ENCODE measurements around the gene IRF4.

The IRF4 gene

GRCh38 chr6:448296-449056 is 56.9 kb downstream of the IRF4 start:
- Histone ChIP-seq H3K36me3 (ENCODE audit: control insufficient read depth in 2 of 2, insufficient read depth in 1 of 2, low read length in 2 of 2) (no peaks in the 10 kb centered on the region), H3K9me3 (ENCODE audit: control insufficient read depth, insufficient read depth, low read depth, low read length) (no peaks in the 10 kb centered on the region), H3K4me1 (ENCODE audit: control insufficient read depth, insufficient read depth, low read length) (no peaks in the 10 kb centered on the region), H3K4me3 (ENCODE audit: low read depth, low read length) (no peak overlapping the region), H3K27ac (ENCODE audit: extremely low read depth, low read depth, low read length) (no peak overlapping the region)
- TF ChIP-seq BCL11B (tag by site-specific recombination; IDR thresholded peaks at IDR 0.05; ENCODE audit: low read depth) (no peak), TSHZ1 (tag by site-specific recombination; IDR thresholded peaks at IDR 0.05; ENCODE audit: borderline replicate concordance) (no peak), GLIS1 (tag by site-specific recombination; IDR thresholded peaks at IDR 0.05) (no peak), ZNF843 (tag by site-specific recombination; IDR thresholded peaks at IDR 0.05) (no peak), KLF17 (tag by site-specific recombination; IDR thresholded peaks at IDR 0.05) (no peak), ZNF510 (tag by site-specific recombination; IDR thresholded peaks at IDR 0.05; ENCODE audit: insufficient replicate concordance) (no peak), ZNF423 (tag by site-specific recombination; IDR thresholded peaks at IDR 0.05) (no peak), ZNF19 (tag by site-specific recombination; IDR thresholded peaks at IDR 0.05; ENCODE audit: low read depth) (no peak), ZNF747 (tag by site-specific recombination; IDR thresholded peaks at IDR 0.05) (no peak), PRDM2 (tag by site-specific recombination; IDR thresholded peaks at IDR 0.05; ENCODE audit: borderline replicate concordance) (no peak), ZNF571 (tag by site-specific recombination; IDR thresholded peaks at IDR 0.05) (no peak), ZNF16 (tag by site-specific recombination; IDR thresholded peaks at IDR 0.05; ENCODE audit: low read depth) (no peak), ZNF610 (tag by site-specific recombination; IDR thresholded peaks at IDR 0.05; ENCODE audit: borderline replicate concordance) (no peak), ZNF580 (tag by site-specific recombination; IDR thresholded peaks at IDR 0.05) (no peak), ZNF513 (tag by site-specific recombination; IDR thresholded peaks at IDR 0.05) (no peak), ZNF239 (tag by site-specific recombination; IDR thresholded peaks at IDR 0.05) (no peak), ZBTB1 (tag by site-specific recombination; IDR thresholded peaks at IDR 0.05) (no peak), ZNF585B (tag by site-specific recombination; IDR thresholded peaks at IDR 0.05) (no peak)
- POLR2A ChIA-PET = no interaction called here
- CTCF ChIA-PET = no interaction called here
